ENCODE data around the gene SLC39A9.

GRCh38 chr14:69360438-69361108 is 37.9 kb upstream of the SLC39A9 start:
- no peak for TF ChIP-seq CTCF (IDR thresholded peaks at IDR 0.05 in 2 of 3, conservative IDR thresholded peaks at IDR 0.05 in 1 of 3; ENCODE audit: borderline replicate concordance in 1 of 3, insufficient read depth in 1 of 3, low read depth in 2 of 3, low read length in 2 of 3)
- TF ChIP-seq POLR2AphosphoS5 (IDR thresholded peaks at IDR 0.05; ENCODE audit: low read depth, low read length), result no peak
- no peak for TF ChIP-seq MAX (IDR thresholded peaks at IDR 0.05)
- no peak for TF ChIP-seq ZBTB33 (IDR thresholded peaks at IDR 0.05; ENCODE audit: extremely low read depth, insufficient replicate concordance, low read length)
- no peak for TF ChIP-seq POLR2A (IDR thresholded peaks at IDR 0.05; ENCODE audit: borderline replicate concordance, extremely low read depth, insufficient read depth, insufficient read length)
